ENCODE data around the gene PTPN4.

DNA sequence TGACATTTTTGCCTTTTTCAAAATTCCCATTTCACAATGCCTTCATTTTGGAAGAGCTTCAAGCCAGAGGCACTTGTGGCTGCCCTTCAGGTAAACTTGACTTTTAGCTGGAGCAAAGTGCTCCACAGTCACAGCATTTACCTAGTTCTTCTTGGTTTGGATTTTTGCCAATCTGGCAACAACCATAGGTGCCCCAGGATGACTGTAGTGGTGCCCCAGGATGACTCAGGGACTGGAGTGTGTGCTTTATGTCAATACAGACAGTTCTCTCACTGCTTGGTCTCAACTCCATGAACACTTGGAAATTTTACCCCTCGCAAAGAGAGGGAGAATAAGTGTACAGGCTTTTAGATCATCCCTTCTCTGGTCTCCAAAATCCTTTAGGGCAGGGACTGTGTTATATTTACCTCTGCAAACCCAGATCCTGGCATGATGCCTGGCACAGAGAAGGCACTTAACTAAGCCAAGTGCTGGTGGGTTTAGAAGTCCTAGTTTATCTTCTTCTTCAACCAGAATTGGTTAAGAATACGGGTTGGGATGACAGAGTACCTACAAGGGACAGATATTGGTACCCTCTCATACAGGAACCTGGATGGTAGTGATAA, 15.3 kb upstream of the PTPN4 start:
- TF ChIP-seq REST (IDR thresholded peaks at IDR 0.05; ENCODE audit: insufficient replicate concordance, low read depth), result no peak
- TF ChIP-seq POLR2AphosphoS5 (IDR thresholded peaks at IDR 0.05; ENCODE audit: low read depth), result no peak
- TF ChIP-seq, protein P1, sequence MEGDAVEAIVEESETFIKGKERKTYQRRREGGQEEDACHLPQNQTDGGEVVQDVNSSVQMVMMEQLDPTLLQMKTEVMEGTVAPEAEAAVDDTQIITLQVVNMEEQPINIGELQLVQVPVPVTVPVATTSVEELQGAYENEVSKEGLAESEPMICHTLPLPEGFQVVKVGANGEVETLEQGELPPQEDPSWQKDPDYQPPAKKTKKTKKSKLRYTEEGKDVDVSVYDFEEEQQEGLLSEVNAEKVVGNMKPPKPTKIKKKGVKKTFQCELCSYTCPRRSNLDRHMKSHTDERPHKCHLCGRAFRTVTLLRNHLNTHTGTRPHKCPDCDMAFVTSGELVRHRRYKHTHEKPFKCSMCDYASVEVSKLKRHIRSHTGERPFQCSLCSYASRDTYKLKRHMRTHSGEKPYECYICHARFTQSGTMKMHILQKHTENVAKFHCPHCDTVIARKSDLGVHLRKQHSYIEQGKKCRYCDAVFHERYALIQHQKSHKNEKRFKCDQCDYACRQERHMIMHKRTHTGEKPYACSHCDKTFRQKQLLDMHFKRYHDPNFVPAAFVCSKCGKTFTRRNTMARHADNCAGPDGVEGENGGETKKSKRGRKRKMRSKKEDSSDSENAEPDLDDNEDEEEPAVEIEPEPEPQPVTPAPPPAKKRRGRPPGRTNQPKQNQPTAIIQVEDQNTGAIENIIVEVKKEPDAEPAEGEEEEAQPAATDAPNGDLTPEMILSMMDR (IDR thresholded peaks at IDR 0.05; ENCODE audit: insufficient read depth, low read length), result no peak
- no peak for TF ChIP-seq SPI1 (IDR thresholded peaks at IDR 0.05; ENCODE audit: borderline replicate concordance, low read depth)
